ENCODE results near the gene BICDL1. TPM values are rescaled to one million over a fixed set of nuclear protein-coding genes. Genes with fewer than 3 reads are reported as not detected.
A peak's percentile ranks its signal among the peaks of the same experiment; 100 is the strongest.

The BICDL1 gene
- total and polyA plus RNA-seq, 2 experiments from 2014 or later = 3.5 to 3.7 TPM

DNA sequence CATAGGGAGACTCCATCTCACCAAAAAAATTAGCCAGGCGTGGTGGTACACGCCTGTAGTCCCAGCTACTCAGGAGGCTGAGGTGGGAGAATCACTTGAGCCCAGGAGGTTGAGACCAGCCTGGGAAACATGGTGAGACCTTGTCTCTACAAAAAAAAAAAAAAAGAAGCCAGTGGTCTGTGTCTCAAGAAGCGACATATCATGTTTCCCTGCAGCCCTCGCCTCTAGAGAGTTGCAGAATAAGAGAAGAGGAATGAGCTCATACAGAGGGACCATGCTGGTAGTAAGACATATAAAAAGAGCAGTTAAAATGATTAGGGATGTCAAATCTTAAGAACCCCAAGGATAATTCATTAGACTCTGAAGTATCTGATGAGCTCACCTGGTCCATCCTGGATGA is 39.4 kb upstream of the BICDL1 start:
- no peak for DNase-seq (ENCODE audit: low read depth in 1 of 2, low spot score in 1 of 2)
- no peak overlapping the region for H3K27ac ChIP-seq
- TF ChIP-seq, protein P1, sequence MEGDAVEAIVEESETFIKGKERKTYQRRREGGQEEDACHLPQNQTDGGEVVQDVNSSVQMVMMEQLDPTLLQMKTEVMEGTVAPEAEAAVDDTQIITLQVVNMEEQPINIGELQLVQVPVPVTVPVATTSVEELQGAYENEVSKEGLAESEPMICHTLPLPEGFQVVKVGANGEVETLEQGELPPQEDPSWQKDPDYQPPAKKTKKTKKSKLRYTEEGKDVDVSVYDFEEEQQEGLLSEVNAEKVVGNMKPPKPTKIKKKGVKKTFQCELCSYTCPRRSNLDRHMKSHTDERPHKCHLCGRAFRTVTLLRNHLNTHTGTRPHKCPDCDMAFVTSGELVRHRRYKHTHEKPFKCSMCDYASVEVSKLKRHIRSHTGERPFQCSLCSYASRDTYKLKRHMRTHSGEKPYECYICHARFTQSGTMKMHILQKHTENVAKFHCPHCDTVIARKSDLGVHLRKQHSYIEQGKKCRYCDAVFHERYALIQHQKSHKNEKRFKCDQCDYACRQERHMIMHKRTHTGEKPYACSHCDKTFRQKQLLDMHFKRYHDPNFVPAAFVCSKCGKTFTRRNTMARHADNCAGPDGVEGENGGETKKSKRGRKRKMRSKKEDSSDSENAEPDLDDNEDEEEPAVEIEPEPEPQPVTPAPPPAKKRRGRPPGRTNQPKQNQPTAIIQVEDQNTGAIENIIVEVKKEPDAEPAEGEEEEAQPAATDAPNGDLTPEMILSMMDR (IDR thresholded peaks at IDR 0.05; ENCODE audit: low read depth, low read length) = no peak
- no peak overlapping the region for H3K4me3 ChIP-seq
- no peaks in the 10 kb centered on the region for H3K9me3 ChIP-seq (ENCODE audit: low read depth)
- H3K36me3 ChIP-seq = no peaks in the 10 kb centered on the region
- no peaks in the 10 kb centered on the region for H3K4me1 ChIP-seq (ENCODE audit: low read depth)
- H3K27me3 ChIP-seq = no peaks in the 10 kb centered on the region

DNA sequence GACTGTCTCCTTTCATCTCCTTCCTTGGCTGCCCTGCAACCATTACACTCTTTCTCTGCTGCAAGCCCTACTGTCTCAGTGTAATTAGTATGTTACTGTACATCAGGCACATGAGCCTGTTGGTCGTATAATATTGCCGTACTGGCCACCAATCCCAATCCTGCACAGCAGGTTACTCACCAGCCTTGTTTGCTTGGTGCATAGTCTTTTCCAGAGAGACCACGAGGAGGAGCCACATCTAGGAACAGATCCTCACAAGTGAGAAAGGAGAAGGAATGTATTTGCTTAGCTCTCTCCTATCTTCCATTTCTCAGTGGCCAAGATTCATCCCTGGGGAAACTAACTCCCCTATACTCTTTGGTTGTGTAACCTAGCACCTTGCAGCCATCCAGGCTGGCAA is 33.0 kb upstream of the BICDL1 start:
- H3K9me3 ChIP-seq (ENCODE audit: low read depth) = no peaks in the 10 kb centered on the region
- no peaks in the 10 kb centered on the region for H3K27me3 ChIP-seq
- no peak overlapping the region for H3K27ac ChIP-seq
- peak in 1 of 2 donors; percentile 5 for DNase-seq (ENCODE audit: low read depth in 1 of 2, low spot score in 1 of 2)
- H3K4me1 ChIP-seq (ENCODE audit: low read depth) = no peaks in the 10 kb centered on the region
- TF ChIP-seq, protein P1 (IDR thresholded peaks at IDR 0.05; ENCODE audit: low read depth, low read length) = no peak
- H3K4me3 ChIP-seq = no peak overlapping the region
- H3K36me3 ChIP-seq = no peaks in the 10 kb centered on the region

DNA sequence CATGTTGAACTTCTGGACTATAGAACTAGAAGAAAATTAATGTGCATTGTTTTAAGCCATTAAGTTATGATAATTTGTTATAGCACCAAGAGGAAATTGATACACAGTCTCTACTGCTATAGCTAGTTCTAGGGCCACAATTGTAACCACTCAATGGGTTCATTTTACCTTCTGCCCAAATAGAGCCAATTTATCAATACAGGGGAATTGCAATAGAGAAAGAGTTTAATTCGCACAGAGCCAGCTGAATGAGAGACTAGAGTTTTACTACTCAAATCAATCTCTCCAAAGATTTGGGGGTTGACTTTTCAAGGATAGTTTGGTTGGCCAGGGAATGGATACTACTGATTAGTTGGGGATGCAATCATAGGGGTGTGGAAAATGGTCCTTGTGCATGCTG is 31.9 kb upstream of the BICDL1 start:
- Histone ChIP-seq H3K9me3 (ENCODE audit: low read depth) (no peaks in the 10 kb centered on the region), H3K4me3 (no peak overlapping the region), H3K4me1 (ENCODE audit: low read depth) (no peaks in the 10 kb centered on the region), H3K36me3 (no peaks in the 10 kb centered on the region), H3K27ac (no peak overlapping the region), H3K27me3 (no peaks in the 10 kb centered on the region)
- DNase-seq (ENCODE audit: low read depth in 1 of 2, low spot score in 1 of 2) = no peak
- TF ChIP-seq, protein P1 (IDR thresholded peaks at IDR 0.05; ENCODE audit: low read depth, low read length) = no peak

DNA sequence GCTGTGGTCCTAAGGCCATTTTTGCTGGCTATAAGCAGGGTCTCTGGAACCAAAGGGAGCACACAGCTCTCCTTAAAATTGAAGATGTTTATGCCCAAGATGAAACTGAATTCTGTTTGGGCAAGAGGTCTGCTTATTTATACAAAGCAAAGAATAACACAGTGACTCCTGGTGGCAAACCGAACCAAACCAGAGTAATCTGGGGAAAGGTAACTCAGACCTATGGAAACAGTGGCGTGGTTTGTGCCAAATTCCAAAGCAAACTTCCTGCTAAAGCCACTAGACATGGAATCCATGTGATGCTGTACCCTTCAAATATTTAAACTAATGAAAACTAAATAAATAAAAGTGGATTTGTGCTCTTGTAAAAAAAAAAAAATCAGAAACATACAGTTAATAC is 29.6 kb upstream of the BICDL1 start:
- TF ChIP-seq, protein P1 (IDR thresholded peaks at IDR 0.05; ENCODE audit: low read depth, low read length) = no peak
- H3K27me3 ChIP-seq = no peaks in the 10 kb centered on the region
- H3K4me3 ChIP-seq = no peak overlapping the region
- no peaks in the 10 kb centered on the region for H3K4me1 ChIP-seq (ENCODE audit: low read depth)
- no peaks in the 10 kb centered on the region for H3K36me3 ChIP-seq
- DNase-seq (ENCODE audit: low read depth in 1 of 2, low spot score in 1 of 2) = no peak
- H3K27ac ChIP-seq = no peak overlapping the region
- H3K9me3 ChIP-seq (ENCODE audit: low read depth) = no peaks in the 10 kb centered on the region

DNA sequence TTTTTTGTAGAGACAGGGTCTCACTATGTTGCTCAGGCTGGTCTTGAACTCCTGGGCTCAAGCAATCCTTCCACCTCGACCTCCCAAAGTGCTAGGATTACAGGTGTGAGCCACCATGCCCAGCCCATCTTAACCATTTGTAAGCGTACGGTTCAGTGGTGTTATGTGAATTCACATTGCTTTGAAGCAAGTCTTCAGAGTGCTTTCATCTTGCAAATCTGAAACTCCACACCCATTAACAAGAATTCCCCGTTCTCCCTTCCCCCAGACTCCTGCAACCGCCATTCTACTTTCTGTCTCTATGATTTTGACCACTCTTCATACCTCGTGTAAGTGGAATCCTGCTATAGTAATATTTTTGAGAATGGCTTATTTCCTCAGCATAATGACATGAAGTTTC is 24.9 kb upstream of the BICDL1 start:
- H3K27ac ChIP-seq = no peak overlapping the region
- no peaks in the 10 kb centered on the region for H3K36me3 ChIP-seq
- H3K27me3 ChIP-seq = peaks cover 2% of the 10 kb centered on the region
- H3K4me3 ChIP-seq = no peak overlapping the region
- TF ChIP-seq, protein P1 (IDR thresholded peaks at IDR 0.05; ENCODE audit: low read depth, low read length) = no peak
- no peaks in the 10 kb centered on the region for H3K4me1 ChIP-seq (ENCODE audit: low read depth)
- H3K9me3 ChIP-seq (ENCODE audit: low read depth) = no peaks in the 10 kb centered on the region
- DNase-seq (ENCODE audit: low read depth in 1 of 2, low spot score in 1 of 2) = no peak

DNA sequence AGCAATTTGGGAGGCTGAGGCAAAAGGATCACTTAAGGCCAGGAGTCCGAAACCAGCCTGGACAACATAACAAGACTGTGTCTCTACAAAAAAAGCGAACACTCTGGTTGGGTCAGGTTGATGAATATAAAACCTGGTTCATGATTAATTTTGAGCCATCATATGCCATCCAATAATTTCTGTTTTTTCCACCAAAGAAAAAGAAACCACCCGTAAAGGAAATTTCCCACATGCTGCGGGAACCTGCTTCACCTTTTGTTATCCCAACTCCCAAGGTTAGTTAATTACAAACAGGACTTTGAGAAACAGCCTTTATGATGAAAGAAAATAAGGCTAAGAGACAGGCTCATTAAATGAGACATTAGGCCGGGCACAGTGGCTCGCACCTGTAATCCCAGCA is 24.1 kb upstream of the BICDL1 start:
- TF ChIP-seq, protein P1 (IDR thresholded peaks at IDR 0.05; ENCODE audit: low read depth, low read length) = no peak

More for the DNA sequence above, 24.1 kb upstream of the BICDL1 start:
- Histone ChIP-seq H3K27ac (no peak overlapping the region), H3K4me1 (ENCODE audit: low read depth) (no peaks in the 10 kb centered on the region), H3K9me3 (ENCODE audit: low read depth) (no peaks in the 10 kb centered on the region), H3K36me3 (no peaks in the 10 kb centered on the region), H3K27me3 (peaks cover 2% of the 10 kb centered on the region), H3K4me3 (no peak overlapping the region)
- DNase-seq (ENCODE audit: low read depth in 1 of 2, low spot score in 1 of 2) = no peak
